GM19397 (cell line): ENCODE results near the gene PITPNC1.
"Not testable (repeated sequence)": the region's sequence is repeated elsewhere in the genome, so short reads cannot be mapped to it uniquely, and the experiment has no call there.

Experiments
- ATAC-seq: cut with Tn5 transposase; IDR thresholded peaks from one replicate; pipeline ENCODE4 v1.9.1; 2021; ENCODE audit warnings: mild to moderate bottlenecking, moderate library complexity; ENCODE audit not compliant: unreplicated experiment

Gene PITPNC1

GRCh38 chr17:67366193-67367157 lies 10.6 kb upstream of the PITPNC1 start, which contains the start of gene PSMD12:
TSS of gene PSMD12 (minus strand) at chr17:67366577. CDS start at chr17:67366519, 58 bp downstream.
- peak; percentile 86 for ATAC-seq

- ATAC-seq, result no peak
Measured at GRCh38 chr17:67369676-67370075, 7.4 kb upstream of the PITPNC1 start.

DNA sequence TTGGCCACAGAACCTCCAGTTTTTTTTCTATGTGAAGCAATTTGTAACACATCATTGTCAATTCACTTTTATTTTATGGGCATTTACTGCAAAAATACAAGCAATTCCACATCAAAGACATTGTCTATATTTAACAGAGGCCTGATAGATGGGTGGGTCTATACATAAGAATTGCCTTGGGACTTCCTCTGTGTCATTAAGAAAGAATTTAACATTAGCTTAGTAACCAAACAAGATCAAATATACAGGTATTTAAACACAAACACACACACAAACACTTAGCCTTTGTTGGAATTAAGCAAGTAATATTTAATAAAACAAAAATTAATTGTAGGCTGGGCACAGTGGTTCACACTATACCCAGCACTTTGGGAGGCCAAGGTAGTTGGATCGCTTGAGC lies 4.3 kb upstream of the PITPNC1 start:
- ATAC-seq, result no peak

DNA sequence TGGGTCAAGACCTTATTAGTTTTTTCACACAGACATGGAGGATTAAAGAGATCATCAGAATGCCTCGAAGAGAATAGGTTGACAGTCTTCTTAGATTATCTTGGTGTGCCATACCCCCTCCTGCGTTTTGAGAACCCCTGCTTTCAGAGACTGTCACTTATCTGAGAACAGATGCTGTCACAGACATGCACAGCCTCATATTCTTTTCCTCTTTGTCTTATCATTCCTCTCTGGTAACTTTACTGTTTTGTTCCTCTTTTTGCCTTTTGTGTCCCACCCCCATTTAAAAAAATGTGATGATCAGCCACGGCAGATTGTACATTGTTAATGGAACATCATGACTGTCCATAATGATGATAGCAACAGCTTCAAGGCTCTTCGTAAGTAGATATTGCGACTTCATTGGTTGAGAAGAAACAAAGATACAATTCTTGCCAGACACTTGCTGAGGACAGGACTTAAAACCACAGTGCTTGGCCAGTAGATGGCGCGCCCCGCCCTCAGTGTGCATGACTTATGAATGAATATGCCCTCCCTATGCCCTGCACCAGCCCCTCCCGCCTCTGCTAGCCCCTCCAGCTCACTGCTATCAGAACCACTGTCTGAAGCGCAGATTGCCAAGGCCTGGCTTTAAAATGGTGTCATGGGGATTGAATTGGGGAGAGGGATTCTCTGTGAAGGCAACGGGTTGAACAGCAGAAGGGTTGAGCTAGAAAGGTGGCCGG lies 2.6 kb upstream of the PITPNC1 start:
- ATAC-seq, result no peak

- ATAC-seq, result no peak
Measured at GRCh38 chr17:67375054-67375427, 2.0 kb upstream of the PITPNC1 start.

DNA sequence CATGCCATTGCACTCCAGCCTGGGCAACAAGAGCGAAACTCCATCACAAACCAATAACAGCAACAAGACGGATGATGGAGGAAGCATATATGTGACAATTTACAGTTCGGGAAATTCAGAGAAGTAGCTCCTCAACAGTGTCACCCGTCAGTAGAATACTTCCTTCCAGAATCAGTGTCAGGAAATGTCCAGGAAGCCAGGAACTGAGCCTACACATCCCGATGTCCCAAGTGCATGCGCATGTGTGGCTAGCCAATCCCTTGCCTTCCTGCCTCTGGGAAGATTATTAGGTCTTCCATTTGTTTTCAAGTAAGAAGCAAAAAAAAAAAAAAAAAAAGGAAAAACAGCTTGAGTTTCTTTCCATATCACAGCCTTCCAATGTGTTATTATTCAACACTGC lies 1.4 kb upstream of the PITPNC1 start:
- ATAC-seq, result no peak

DNA sequence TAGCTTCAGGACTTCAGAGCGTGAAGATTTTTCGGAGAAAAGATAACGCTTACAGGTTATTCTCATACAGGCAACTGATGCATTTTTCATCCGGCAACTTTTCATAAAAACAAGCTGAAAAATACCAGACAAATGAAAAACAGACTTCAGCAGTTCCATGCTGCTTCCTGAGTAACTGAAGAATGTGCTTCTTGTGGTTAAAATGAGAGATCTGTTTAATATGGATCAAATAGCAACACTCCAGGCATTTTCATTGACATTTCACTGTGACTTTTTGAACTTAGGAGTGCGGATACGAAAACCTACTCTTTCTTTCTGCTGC lies 705 bp upstream of the PITPNC1 start:
- no peak for ATAC-seq

GRCh38 chr17:67377488-67378453 lies 690 bp downstream of the PITPNC1 start:
- ATAC-seq, result peak; percentile 22

DNA sequence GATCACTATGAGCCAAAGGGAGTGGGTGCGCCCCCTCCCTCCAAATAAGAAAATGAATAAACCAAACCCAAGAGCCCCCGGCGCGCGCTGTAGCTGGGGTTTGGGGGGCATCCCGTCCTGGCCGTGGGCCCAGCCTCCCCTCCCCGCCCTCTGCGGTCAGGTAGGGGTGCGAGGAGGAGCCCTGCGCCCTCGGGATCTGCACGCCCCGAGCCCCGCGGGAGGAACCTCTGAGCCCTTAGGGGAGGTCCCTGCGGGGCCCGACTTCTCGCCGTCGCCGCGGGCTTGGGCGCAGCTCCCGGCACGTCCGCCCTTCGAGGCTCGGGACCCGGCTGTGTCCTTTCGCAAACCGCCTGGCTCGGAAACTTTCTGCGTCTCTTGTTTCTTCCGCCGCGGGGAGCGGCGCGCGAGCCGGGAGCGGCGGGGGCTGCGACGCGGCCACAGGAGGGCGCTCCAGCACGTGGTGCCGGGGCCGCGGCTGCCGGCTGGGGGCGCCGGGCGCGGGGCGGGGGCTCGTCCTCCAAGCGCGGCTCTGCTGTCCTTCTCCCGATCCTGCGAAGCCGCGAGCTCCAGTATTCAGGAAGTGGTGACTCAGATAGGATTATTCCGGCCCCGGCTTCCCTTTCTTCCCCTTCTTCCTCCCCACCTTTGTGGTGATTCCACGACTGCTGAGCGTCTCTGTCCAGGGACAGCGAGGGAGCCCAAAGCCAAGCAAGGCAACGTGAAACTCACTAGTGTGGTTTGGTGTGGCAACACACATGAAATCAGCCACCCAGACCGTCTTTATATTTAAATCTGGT lies 1.6 kb downstream of the PITPNC1 start:
- ATAC-seq, result no peak

- no peak for ATAC-seq
Measured at GRCh38 chr17:67379251-67379630, 2.2 kb downstream of the PITPNC1 start.

DNA sequence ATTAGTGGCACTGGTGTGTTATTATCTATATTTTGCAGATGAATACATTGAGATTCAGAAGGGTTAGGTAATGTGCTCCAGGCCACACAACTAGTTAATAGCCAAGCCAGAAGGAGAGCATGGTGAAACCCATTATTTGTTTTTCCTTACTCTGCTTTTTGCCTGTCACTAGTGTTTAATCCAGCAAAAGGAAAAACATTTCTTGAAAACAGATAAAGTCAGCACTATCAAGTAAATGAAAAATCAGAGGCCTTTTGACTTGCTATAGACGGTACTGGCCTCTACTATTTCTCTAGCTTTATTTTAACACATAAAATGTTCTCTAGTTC lies 4.8 kb downstream of the PITPNC1 start:
- ATAC-seq, result no peak

DNA sequence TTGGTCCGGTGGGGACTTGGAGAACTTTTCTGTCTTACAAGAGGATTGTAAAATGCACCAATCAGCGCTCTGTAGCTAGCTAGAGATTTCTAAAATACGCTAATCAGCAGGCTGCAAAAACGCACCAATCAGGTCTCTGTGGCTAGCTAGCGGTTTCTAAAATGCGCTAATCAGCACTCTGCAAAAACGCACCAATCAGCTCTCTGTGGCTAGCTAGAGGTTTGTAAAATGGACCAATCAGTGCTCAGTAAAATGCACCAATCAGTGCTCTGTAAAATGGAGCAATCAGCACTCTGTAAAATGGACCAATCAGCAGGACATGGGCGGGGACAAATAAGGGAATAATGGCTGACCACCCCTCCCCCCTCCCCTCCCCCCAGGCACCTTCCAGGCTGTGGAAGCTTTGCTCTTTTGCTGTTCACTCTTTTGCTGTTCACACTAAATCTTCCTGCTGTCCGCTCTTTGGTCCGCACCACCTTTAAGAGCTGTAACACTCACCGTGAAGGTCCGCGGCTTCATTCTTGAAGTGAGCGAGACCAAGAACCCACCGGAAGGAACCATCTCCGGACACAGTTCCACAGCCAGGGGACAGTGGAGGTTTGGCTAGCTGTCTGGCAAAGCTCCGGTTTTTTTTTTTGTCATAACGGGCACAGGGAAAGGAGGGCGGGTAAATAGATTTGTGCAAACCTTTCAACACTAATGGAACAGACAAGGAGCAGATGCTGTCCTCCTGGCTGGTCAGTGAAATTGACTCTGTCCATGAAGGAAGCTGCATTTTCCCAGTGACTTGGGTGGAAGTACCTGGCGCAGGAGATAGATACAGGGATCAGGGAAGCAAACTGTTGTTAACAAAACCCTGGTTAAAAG lies 8.3 kb downstream of the PITPNC1 start:
- ATAC-seq, result no peak

DNA sequence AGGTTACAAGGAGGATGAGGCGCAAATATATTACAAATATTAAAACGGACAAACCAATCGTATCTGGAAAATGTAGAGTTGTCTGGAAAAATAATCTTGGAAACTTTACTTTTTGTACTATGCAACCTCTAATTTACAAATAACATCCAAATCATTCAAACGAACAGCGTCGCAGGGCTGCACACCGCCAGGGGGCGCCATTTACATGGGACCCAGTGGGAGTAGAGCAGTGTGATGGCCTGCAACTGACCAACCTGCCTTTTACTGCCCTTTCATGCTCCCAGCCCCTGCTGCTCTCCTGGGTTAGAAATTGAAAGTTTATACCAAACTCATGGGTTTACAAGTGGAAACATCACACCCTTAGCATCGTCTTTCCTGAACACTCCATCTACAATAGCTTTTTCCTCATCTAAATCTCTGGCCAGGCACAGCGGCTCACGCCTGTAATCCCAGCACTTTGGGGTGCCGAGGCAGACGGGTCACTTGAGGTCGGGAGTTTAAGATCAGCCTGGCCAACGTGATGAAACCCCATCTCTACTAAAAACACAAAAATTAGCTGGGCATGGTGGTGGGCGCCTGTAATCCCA lies 10.0 kb downstream of the PITPNC1 start:
- ATAC-seq, result no peak

GRCh38 chr17:67388536-67388935 lies 11.5 kb downstream of the PITPNC1 start:
- ATAC-seq, result not testable (repeated sequence)

DNA sequence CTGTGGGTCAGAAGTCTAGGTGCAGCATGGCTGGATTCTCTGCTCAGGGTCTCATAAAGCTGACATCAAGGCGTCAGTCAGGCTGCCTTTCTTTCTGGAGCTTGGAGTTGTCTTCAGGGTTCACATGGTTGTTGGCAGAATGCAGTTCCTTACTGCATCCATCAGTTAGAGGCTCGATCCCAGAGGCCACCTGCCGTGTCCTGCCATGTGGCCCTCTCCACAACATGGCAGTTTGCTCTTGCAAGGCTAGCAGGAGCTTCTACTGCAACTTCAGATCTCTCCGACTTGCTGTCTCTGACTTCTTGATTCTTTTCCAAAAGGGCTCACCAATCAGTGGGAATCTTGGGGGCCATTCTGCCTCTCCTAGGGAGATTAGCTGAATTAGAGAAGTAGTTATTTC lies 11.9 kb downstream of the PITPNC1 start:
- ATAC-seq, result no peak

- no peak for ATAC-seq
Measured at GRCh38 chr17:67390006-67390645, 13.0 kb downstream of the PITPNC1 start.

- ATAC-seq, result peak; percentile 90
Measured at GRCh38 chr17:67390646-67391361, 13.7 kb downstream of the PITPNC1 start.

DNA sequence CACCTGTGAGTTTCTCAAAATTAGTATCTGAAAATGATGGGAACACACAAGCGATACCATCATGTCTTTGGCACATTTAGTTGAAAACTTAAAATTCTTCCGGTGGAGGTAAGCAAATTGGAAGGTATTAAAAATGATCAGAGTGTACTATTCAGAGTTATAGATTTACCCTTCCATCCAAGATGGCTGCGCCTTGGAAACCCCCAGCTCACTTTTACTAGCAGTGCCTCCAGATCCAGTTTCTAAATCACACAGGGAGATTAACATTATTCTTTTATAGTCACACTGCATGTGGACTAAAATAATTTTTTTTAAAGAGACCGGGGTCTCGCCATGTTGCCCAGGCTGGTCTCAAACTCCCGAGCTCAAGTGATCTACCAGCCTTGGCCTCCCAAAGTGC lies 15.0 kb downstream of the PITPNC1 start:
- no peak for ATAC-seq
